ENCODE data around the gene ORC5.

The ORC5 gene

DNA sequence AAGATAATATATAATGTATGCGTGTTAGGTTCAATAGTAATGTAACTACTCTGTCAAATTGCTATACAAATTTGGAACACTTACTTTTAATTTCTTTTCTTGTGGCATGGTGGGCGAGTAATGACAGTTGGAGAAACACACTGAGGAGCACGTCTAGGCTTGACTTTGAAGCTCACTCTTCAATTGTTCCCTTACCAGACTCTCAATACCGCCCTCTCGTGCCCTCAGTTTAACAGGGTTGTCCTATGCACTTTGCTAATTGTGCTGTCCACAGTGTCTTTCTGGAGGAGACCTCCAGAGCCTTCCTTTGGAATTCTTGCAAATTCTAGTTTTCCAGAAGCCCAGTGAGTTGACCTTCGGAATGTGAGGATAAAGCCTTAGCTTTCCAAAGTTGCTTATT, 111.1 kb downstream of the ORC5 start:
- Histone ChIP-seq H3K4me1 (ENCODE audit: control insufficient read depth, insufficient read depth, low read length, poor library complexity, severe bottlenecking) (no peaks in the 10 kb centered on the region), H3K4me3 (ENCODE audit: extremely low read depth, insufficient read depth, low read length, poor library complexity, severe bottlenecking) (no peak overlapping the region), H3K9me3 (ENCODE audit: control insufficient read depth, low read length) (no peaks in the 10 kb centered on the region), H3K27ac (ENCODE audit: low read depth, low read length, severe bottlenecking) (no peak overlapping the region), H3K36me3 (ENCODE audit: control insufficient read depth, insufficient read depth, low read length) (no peaks in the 10 kb centered on the region)
- WGBS, 2 experiments (ENCODE audit: insufficient coverage in 2 of 2): 51 to 60% methylated on average over 3 to 4 of the region's 6 CpGs

DNA sequence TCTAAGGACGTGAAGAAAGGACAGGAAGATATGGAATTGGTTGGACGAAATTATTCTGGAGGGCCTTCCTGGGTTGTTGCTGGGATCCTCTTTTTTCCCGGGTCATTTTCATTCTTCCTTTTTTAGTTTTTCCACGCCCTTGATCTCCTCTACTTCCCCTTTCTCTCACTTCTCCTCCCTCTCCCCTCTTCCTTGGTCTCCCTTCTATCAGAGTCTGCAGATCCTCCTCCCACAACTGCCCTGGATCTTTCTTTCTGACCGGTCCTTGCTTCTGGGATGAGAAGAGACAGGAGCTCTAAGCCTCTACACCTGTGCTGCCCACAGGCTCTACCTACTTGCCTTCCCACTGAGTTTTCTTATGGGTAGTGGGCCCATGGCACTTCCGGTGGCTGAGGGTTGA, 114.7 kb downstream of the ORC5 start:
- 78 to 89% methylated on average over 3 to 4 of the region's 6 CpGs for WGBS, 2 experiments (ENCODE audit: insufficient coverage in 2 of 2)
- no peak overlapping the region for H3K4me3 ChIP-seq (ENCODE audit: extremely low read depth, insufficient read depth, low read length, poor library complexity, severe bottlenecking)
- no peaks in the 10 kb centered on the region for H3K9me3 ChIP-seq (ENCODE audit: control insufficient read depth, low read length)

DNA sequence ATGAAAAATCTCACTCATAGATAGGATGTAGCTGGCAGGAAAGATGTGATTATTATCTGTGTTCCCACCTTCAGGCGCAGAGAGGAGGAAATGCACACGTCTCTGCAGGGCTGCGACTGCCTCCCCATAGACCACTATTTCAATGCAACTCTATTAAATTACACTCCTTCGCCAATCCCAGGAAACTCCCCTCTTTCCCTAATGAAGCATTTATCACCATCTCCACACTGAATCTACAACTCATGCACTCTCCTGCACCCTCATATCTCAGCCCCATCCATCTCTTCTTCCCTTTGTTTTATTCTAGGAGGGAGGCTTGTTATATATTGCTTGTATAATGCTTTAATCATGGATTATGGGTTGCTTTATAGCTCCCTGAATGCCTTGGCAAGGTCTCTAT, 116.6 kb downstream of the ORC5 start:
- no peak overlapping the region for H3K27ac ChIP-seq (ENCODE audit: low read depth, low read length, severe bottlenecking)
- WGBS, 2 experiments (ENCODE audit: insufficient coverage in 2 of 2): 85 to 93% methylated on average over 3 to 4 of the region's 4 CpGs
- no peak overlapping the region for H3K4me3 ChIP-seq (ENCODE audit: extremely low read depth, insufficient read depth, low read length, poor library complexity, severe bottlenecking)
- no peaks in the 10 kb centered on the region for H3K36me3 ChIP-seq (ENCODE audit: control insufficient read depth, insufficient read depth, low read length)
- no peaks in the 10 kb centered on the region for H3K4me1 ChIP-seq (ENCODE audit: control insufficient read depth, insufficient read depth, low read length, poor library complexity, severe bottlenecking)
- no peaks in the 10 kb centered on the region for H3K9me3 ChIP-seq (ENCODE audit: control insufficient read depth, low read length)

More for the DNA sequence above, 114.7 kb downstream of the ORC5 start:
- H3K4me1 ChIP-seq (ENCODE audit: control insufficient read depth, insufficient read depth, low read length, poor library complexity, severe bottlenecking): no peaks in the 10 kb centered on the region
- no peaks in the 10 kb centered on the region for H3K36me3 ChIP-seq (ENCODE audit: control insufficient read depth, insufficient read depth, low read length)
- H3K27ac ChIP-seq (ENCODE audit: low read depth, low read length, severe bottlenecking): no peak overlapping the region

DNA sequence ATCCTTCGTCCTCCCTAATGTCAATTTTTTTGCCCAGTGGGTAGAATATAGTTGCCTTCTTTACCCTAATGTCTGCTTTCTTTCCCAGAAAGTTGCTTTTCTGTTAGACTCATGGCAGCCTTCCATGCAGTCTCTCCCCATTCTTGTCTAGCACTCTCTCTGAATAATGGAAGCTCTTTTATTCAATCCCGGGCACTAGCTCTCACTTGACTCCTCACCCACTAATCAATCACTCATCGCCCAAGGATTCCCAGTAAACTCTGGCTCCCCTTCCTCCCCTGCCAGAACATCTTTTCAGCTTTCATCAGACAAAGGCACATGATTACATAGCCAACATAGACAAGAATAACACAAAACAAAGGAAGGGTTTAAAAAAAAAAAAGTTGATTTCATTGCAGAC, 118.2 kb downstream of the ORC5 start:
- H3K36me3 ChIP-seq (ENCODE audit: control insufficient read depth, insufficient read depth, low read length): no peaks in the 10 kb centered on the region
- no peaks in the 10 kb centered on the region for H3K9me3 ChIP-seq (ENCODE audit: control insufficient read depth, low read length)
- no peaks in the 10 kb centered on the region for H3K4me1 ChIP-seq (ENCODE audit: control insufficient read depth, insufficient read depth, low read length, poor library complexity, severe bottlenecking)
- no peak overlapping the region for H3K4me3 ChIP-seq (ENCODE audit: extremely low read depth, insufficient read depth, low read length, poor library complexity, severe bottlenecking)
- WGBS, 2 experiments (ENCODE audit: insufficient coverage in 2 of 2): 29 to 79% methylated on average over 1 to 2 of the region's 3 CpGs
- H3K27ac ChIP-seq (ENCODE audit: low read depth, low read length, severe bottlenecking): no peak overlapping the region

DNA sequence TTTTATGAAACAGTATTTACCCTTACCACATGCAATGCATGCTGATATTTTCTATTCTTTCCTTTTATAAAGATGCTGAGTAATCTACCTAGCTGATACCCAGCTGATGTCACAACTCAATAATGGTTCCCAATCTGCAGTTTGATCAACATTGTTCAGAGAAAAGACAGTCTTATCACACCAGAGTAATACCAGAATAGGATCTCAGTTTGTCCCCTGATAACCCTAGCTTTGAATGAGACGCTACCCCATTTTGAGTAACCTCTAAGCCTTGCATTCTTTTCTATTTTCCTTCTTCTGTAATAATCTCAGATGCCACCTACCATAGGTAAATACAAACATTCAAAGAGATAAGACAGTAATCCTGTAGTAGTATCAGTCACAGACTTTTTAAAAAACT, 118.8 kb downstream of the ORC5 start:
- 86 to 87% methylated on average over 1 of the region's 1 CpG for WGBS, 2 experiments (ENCODE audit: insufficient coverage in 2 of 2)
- Histone ChIP-seq H3K27ac (ENCODE audit: low read depth, low read length, severe bottlenecking) (no peak overlapping the region), H3K36me3 (ENCODE audit: control insufficient read depth, insufficient read depth, low read length) (no peaks in the 10 kb centered on the region), H3K9me3 (ENCODE audit: control insufficient read depth, low read length) (no peaks in the 10 kb centered on the region), H3K4me1 (ENCODE audit: control insufficient read depth, insufficient read depth, low read length, poor library complexity, severe bottlenecking) (no peaks in the 10 kb centered on the region), H3K4me3 (ENCODE audit: extremely low read depth, insufficient read depth, low read length, poor library complexity, severe bottlenecking) (no peak overlapping the region)
